ENCODE results near the gene ZNF354B.
"Not testable (repeated sequence)": the region's sequence is repeated elsewhere in the genome, so short reads cannot be mapped to it uniquely, and the experiment has no call there.

ZNF354B gene

DNA sequence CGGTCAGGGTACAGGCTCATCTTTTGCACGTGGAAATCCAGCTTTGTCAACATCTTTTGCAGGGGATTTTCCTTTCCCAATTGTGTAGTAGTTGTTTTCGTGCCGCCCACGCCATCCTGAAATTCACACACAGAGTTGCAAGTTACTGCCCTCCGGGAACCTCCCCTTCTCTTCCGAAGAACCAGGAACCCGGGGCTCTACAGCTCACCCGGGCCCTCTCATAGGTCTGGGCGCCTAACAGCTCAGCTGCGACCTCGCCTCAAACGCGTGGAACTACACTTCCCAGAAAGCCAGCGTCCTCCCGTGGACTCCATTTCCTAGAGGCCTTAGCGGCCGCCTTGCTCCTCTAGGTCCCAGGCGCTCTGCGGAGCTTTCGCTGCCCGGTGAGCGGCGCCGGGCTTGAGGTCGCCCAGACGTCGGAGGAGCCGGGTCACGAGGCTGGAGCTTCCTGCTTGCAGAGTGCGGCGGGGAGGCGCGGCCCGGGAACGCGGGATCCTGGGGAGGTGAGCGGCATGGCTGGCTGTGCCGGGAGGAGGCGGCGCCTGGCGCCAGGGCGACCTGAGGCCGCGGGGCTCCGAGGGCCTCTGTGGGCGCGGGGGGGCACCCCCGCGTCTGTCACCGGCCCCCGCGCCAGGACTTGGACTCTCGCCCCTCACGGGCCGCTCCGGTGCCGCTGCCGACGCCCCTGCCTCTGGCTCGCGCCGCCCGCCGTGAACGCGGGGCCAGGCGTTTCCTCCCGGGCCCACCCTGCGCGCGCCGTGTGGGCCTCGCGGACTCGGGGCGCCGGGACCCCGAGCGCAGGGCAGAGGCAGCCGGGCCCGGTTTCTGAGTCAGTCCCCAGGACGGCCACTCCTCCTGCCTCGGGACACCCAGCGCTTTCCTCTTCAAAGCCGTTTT, at the start of gene ZNF354B:
ZNF354B (plus strand) TSS at position 329 of the 897 bp plus-strand sequence. CDS start 1,095 bp downstream, outside the sequence.
- Mint-ChIP-seq H3K4me3 (peak within 1 kb of the TSS; percentile 90), H3K9me3 (peaks cover 6% of the 10 kb centered on the region), H3K27ac (peak within 1 kb of the TSS; percentile 87), H3K36me3 (ENCODE audit: low read depth) (peaks cover 34% of the 10 kb centered on the region), H3K4me1 (ENCODE audit: low read depth) (peaks cover 21% of the 10 kb centered on the region), H3K27me3 (no peaks in the 10 kb centered on the region)
- intact Hi-C loops (cut with micrococcal nuclease): loop anchor here (1.0 to 2.0 kb wide), 4 partner anchors 130 to 635 kb away; partner anchors contain the start of genes CLK4, ZNF354A and ZNF879

DNA sequence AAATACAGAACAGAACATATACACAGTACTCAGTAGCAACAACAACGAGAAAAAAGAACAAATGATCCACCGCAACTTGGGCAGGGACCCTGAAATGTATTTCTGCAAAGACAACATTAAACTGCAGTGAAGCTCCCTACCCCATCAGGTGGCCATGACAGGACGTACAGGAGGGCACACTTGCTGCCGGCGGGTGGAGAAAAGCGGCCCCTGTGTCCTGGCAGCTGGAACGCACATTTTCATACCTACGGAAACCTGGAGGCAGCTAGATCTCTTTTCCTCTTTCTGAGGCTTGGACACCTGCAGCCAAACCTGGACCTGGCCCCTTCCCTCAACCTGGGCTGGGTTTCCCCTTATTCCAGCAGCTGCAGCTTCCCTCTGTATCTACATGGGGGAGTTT, 42.2 kb upstream of the ZNF354B start:
- no peak overlapping the region for H3K27ac Mint-ChIP-seq
- intact Hi-C loops (cut with micrococcal nuclease): no loop called here
- H3K9me3 Mint-ChIP-seq: no peaks in the 10 kb centered on the region
- H3K4me1 Mint-ChIP-seq (ENCODE audit: low read depth): no peaks in the 10 kb centered on the region
- H3K36me3 Mint-ChIP-seq (ENCODE audit: low read depth): no peaks in the 10 kb centered on the region
- no peak overlapping the region for H3K4me3 Mint-ChIP-seq
- peaks cover 8% of the 10 kb centered on the region for H3K27me3 Mint-ChIP-seq

DNA sequence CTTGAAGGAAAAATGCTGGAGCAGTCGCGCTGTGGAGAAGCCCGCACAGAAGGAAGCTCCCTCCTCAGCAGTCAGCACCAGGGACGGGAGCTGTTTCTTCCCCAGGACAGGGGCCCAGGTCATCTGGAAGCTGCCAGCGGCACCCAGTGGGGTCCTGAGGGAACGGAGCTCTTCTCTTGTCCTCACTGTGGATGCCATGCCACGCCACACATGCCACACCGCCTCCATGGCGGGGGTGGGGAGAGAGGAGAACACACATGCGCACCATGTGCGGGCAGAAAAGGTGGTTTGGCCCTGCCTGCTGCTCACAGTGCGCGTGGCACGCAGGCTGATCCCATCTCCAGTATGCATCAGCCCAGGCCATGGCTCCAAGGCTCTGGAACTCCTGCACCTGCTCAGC, 41.7 kb upstream of the ZNF354B start:
- Mint-ChIP-seq H3K36me3 (ENCODE audit: low read depth) (no peaks in the 10 kb centered on the region), H3K4me3 (no peak overlapping the region), H3K9me3 (no peaks in the 10 kb centered on the region), H3K27ac (no peak overlapping the region), H3K4me1 (ENCODE audit: low read depth) (no peaks in the 10 kb centered on the region), H3K27me3 (peaks cover 8% of the 10 kb centered on the region)
- intact Hi-C loops (cut with micrococcal nuclease): no loop called here

DNA sequence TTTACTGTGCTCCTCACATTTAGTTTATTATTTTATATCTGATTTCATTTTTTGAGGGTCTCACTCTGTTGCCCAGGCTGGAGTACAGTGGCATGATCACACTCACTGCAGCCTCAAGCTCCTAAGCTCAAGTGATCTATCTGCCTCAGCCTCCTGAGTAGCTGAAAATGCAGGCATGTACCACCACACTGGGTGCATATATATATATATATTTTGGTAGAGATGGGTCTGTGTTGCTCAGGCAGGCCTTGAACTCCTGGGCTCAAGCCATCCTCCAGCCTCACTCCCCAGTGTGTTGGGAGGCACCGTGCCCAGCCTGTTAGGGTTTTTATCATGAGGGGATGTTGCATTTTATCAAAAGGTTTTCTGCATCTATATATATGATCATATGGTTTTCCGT, 39.8 kb upstream of the ZNF354B start:
- Mint-ChIP-seq H3K36me3 (ENCODE audit: low read depth) (no peaks in the 10 kb centered on the region), H3K4me1 (ENCODE audit: low read depth) (no peaks in the 10 kb centered on the region), H3K9me3 (no peaks in the 10 kb centered on the region)

DNA sequence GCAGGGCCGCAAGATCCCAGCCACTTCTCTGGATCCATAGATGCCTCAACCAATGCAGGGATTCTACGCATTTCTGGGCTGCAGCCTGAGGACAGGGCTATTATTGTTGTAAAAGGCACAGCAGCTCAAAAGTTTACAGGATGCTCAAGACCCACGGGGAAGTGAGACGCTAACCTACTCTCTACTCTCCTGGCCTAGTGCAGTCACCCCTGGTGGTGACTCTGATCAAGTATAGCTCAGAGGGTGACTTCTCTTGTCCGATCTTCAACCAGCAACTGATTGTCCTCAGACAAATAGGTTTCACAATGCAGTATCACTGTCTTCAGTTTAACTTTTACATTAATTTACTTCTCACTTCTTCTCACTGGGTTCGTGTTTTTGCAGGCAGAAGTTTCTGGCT, 34.3 kb upstream of the ZNF354B start:
- no peak overlapping the region for H3K4me3 Mint-ChIP-seq
- intact Hi-C loops (cut with micrococcal nuclease): no loop called here
- no peaks in the 10 kb centered on the region for H3K36me3 Mint-ChIP-seq (ENCODE audit: low read depth)
- peaks cover 13% of the 10 kb centered on the region for H3K27me3 Mint-ChIP-seq
- no peaks in the 10 kb centered on the region for H3K9me3 Mint-ChIP-seq
- no peak overlapping the region for H3K27ac Mint-ChIP-seq
- no peaks in the 10 kb centered on the region for H3K4me1 Mint-ChIP-seq (ENCODE audit: low read depth)

More for the DNA sequence above, 39.8 kb upstream of the ZNF354B start:
- Mint-ChIP-seq H3K27me3 (peaks cover 8% of the 10 kb centered on the region), H3K27ac (no peak overlapping the region), H3K4me3 (no peak overlapping the region)
- intact Hi-C loops (cut with micrococcal nuclease): no loop called here

DNA sequence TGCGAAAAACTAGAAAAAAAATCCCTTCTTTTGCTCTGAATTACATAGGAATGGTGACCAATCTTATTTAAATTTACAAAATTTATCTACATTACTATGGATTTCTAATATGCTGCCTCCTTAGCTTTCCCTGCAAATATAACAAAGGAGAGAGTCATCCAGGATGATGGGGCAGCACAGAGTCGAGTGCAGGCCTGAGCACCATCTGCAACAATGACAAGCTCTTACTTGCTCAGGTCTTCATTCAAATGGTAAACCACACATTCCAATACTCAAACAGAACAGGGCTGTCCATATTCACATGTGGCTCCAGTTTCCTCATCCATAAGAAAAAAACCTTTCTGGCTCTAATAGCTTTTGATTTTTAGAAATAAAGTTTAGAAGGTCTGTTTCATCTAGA, 33.5 kb upstream of the ZNF354B start:
- intact Hi-C loops (cut with micrococcal nuclease): no loop called here
- no peaks in the 10 kb centered on the region for H3K36me3 Mint-ChIP-seq (ENCODE audit: low read depth)
- H3K27me3 Mint-ChIP-seq: peaks cover 11% of the 10 kb centered on the region
- no peaks in the 10 kb centered on the region for H3K9me3 Mint-ChIP-seq
- H3K4me1 Mint-ChIP-seq (ENCODE audit: low read depth): no peaks in the 10 kb centered on the region
- no peak overlapping the region for H3K27ac Mint-ChIP-seq
- H3K4me3 Mint-ChIP-seq: no peak overlapping the region

DNA sequence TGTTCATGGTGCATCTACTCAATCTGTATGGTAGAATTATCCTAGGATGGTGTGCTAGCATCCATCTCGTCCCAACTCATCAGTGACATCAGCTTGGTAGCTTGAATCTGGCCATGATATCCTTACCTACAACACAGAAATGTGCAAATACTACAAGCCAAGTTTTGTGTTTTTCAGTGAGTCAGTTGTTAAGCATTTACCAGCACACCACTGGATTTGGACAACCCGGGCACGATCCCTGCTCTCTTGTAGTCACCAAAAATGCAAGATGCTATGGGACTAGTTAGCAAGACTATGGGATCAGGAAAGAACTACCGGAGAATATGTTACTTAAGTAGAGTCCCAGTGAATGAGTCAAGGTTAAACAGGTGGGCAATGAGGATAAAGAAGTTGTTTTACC, 32.1 kb upstream of the ZNF354B start:
- no peaks in the 10 kb centered on the region for H3K4me1 Mint-ChIP-seq (ENCODE audit: low read depth)
- no peak overlapping the region for H3K27ac Mint-ChIP-seq
- H3K36me3 Mint-ChIP-seq (ENCODE audit: low read depth): no peaks in the 10 kb centered on the region
- no peak overlapping the region for H3K4me3 Mint-ChIP-seq
- no peaks in the 10 kb centered on the region for H3K9me3 Mint-ChIP-seq
- peaks cover 8% of the 10 kb centered on the region for H3K27me3 Mint-ChIP-seq
- intact Hi-C loops (cut with micrococcal nuclease): no loop called here

DNA sequence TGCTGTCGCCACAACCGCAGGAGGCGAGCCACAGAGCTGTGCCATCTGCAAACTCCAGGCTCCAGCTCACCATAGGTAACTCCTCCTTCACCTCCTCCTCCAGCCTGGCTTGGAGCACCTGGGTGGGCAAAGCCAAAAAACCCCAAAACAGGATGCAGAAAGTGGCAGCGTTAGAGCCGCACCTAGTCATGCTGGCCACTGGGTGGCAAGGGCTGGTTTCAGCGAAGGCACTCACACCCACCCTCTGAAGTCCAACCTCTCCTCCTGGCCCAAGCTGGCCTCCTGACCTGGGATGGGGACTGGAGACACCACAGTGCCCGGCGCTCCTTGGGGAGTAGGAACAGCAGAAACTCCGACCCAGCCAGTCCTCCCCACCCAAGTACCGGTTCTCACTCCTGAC, 28.7 kb upstream of the ZNF354B start:
- H3K27me3 Mint-ChIP-seq: peaks cover 7% of the 10 kb centered on the region

DNA sequence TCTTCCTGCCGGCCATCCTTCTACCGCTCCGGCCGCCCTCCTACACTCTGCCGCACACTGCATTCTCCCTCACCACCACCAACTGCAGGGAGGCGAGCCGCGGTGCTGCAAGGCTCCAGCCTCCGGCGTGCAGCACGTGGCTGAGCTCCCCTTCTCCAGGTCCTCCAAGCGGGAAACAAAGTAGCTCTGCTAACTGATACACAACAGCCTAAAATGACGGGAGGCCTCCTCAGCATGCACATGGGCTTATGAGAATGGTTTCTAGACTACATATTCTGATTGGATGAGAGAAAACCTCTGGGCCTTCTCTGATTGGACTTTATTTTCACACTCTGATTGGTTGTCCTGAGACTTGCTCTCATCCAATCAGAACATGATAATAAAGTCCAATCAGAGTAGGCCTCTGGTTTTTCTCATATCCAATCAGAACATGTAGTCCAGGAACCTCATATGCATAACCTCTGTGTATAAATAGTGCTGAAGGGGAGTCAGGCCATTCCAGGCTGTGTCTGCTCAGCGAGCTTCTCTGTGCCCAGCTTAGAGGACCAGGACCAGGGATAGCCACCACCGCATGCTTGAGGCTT, 27.0 kb upstream of the ZNF354B start:
- Mint-ChIP-seq H3K36me3 (ENCODE audit: low read depth) (no peaks in the 10 kb centered on the region), H3K4me1 (ENCODE audit: low read depth) (no peaks in the 10 kb centered on the region), H3K27me3 (peaks cover 7% of the 10 kb centered on the region), H3K4me3 (no peak overlapping the region), H3K27ac (no peak overlapping the region), H3K9me3 (no peaks in the 10 kb centered on the region)
- intact Hi-C loops (cut with micrococcal nuclease): no loop called here

More for the DNA sequence above, 28.7 kb upstream of the ZNF354B start:
- intact Hi-C loops (cut with micrococcal nuclease): no loop called here
- no peak overlapping the region for H3K27ac Mint-ChIP-seq
- H3K4me1 Mint-ChIP-seq (ENCODE audit: low read depth): no peaks in the 10 kb centered on the region
- H3K9me3 Mint-ChIP-seq: no peaks in the 10 kb centered on the region
- no peaks in the 10 kb centered on the region for H3K36me3 Mint-ChIP-seq (ENCODE audit: low read depth)
- H3K4me3 Mint-ChIP-seq: no peak overlapping the region

DNA sequence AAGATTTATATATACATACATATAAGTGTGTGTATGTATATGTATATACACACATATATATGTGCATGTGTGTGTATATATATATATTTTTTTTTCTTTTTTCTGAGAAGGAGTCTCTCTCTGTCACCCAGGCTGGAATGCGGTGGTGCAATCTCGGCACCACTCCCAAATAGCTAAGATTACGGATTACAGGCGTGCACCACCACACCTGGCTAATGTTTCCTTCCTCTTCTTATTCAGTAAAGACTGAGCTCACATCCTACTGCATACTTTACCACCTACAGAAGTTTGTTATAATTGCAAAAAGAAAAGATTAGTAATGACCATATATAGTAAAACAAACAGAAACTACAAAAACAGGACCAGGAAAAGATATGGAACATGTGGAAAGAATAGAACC, 23.1 kb upstream of the ZNF354B start:
- no peak overlapping the region for H3K27ac Mint-ChIP-seq
- H3K4me3 Mint-ChIP-seq: no peak overlapping the region
- intact Hi-C loops (cut with micrococcal nuclease): no loop called here
- no peaks in the 10 kb centered on the region for H3K9me3 Mint-ChIP-seq
- H3K4me1 Mint-ChIP-seq (ENCODE audit: low read depth): no peaks in the 10 kb centered on the region
- no peaks in the 10 kb centered on the region for H3K36me3 Mint-ChIP-seq (ENCODE audit: low read depth)
- H3K27me3 Mint-ChIP-seq: peaks cover 7% of the 10 kb centered on the region

DNA sequence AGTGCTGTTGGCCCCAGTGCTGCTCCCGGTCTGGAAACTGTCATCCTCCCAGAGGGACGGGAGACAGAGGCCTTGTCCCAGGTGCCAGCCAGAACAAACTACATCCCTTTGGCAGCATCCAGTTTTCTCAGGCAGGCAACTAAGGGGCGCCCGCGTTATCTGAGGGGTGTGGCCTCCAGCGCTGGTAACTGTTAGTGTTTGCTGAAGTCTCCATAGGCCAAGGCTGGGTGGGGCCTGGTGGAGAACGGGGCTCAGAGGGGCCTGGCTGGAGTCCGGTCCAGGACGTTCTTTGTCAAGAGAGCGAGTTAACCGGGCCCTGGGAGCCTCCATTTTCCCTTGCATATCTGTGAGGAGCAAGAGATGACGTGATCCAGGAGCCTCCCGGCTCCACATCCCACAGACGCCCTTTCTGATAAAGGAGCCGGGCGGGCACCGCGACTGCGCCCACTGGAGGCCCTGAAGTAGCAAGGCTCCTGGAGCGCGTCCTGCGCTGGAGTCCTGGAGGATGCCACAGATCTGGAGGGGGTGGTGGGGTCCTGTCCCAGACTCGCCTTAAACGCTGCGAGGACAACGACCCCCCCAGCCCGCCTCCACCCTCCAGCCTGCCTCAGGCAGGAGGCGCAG, 20.9 kb upstream of the ZNF354B start:
- not testable (repeated sequence) for H3K27me3 Mint-ChIP-seq; H3K27ac Mint-ChIP-seq; H3K4me3 Mint-ChIP-seq; H3K9me3 Mint-ChIP-seq; H3K4me1 Mint-ChIP-seq (ENCODE audit: low read depth); H3K36me3 Mint-ChIP-seq (ENCODE audit: low read depth)
- intact Hi-C loops (cut with micrococcal nuclease): loop anchor here (1.0 kb wide), 1 partner anchor 109 kb away; the partner anchor contains the start of gene ZNF354A

DNA sequence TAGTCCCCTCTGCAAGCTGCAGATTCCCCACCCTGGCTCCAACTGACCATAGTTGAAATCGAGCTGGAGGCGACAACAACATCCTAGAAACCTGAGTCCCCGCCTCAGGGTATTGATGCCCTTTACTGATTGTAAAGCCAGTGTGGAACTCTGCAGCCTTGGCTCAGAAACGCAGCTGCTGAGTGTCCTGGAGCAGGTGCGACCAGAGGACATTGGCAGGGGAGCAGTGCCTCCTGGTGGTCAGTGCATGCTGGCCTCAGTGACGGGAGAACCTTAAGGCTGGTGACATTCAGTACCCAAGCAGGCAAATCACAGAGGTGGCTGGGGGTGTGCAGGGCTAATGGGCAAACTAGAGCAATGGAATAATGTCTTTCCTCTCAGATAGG, 20.4 kb upstream of the ZNF354B start:
- Mint-ChIP-seq H3K4me1 (ENCODE audit: low read depth) (no peaks in the 10 kb centered on the region), H3K36me3 (ENCODE audit: low read depth) (no peaks in the 10 kb centered on the region), H3K27ac (no peak overlapping the region), H3K27me3 (peaks cover 4% of the 10 kb centered on the region), H3K4me3 (no peak overlapping the region), H3K9me3 (no peaks in the 10 kb centered on the region)
- intact Hi-C loops (cut with micrococcal nuclease): loop anchor here (1.0 kb wide), 1 partner anchor 109 kb away; the partner anchor contains the start of gene ZNF354A

DNA sequence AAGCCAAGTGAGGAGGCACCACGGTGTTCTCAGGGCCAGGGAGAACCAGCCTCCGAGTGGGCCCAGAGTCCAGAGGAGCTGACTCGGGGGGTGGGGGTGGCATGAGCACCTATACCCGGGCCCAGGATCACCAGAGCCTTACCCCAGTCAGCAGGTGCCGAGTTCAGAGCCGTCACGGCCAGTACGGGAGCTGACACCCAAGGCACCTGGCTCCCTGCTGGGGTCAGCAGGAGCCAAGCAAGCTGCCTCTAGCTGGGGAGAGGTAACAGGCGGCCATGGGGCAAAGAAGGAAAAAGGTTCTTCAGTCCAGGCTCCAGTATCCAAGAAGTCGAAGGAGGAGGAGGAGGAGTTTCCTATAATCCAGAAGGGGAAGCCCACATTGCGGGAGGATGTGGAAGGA, 19.4 kb upstream of the ZNF354B start:
- H3K27ac Mint-ChIP-seq; H3K27me3 Mint-ChIP-seq; intact Hi-C loops (cut with micrococcal nuclease); H3K36me3 Mint-ChIP-seq (ENCODE audit: low read depth); H3K9me3 Mint-ChIP-seq; H3K4me1 Mint-ChIP-seq (ENCODE audit: low read depth); H3K4me3 Mint-ChIP-seq: not testable (repeated sequence)

DNA sequence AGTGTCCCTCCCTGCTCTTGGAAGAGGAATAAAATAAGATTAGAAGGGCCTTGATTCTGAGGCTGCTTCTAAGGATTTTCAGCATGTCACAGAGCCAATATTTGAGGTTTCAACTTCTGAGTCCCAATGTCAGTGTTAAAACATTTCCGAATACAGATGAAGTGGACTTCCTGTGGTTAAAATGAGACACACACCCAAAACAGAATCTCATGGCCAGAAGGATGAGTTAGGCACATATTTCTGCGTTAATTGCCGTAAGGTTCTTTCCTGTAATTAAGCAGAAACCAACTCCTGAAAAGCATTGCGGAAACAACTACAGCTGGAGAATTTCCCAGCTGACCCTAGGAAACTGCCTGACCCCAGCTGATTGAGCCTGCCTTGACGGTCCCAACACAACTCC, 10.4 kb upstream of the ZNF354B start:
- Mint-ChIP-seq H3K9me3 (peaks cover 15% of the 10 kb centered on the region), H3K27ac (no peak overlapping the region), H3K36me3 (ENCODE audit: low read depth) (no peaks in the 10 kb centered on the region)

More for the DNA sequence above, 10.4 kb upstream of the ZNF354B start:
- Mint-ChIP-seq H3K4me3 (no peak overlapping the region), H3K4me1 (ENCODE audit: low read depth) (peaks cover 7% of the 10 kb centered on the region), H3K27me3 (peaks cover 7% of the 10 kb centered on the region)
- intact Hi-C loops (cut with micrococcal nuclease): no loop called here
